Measurements from ENCODE around the gene GNPDA1. TPM values are rescaled to one million over a fixed set of nuclear protein-coding genes. Genes with fewer than 3 reads are reported as not detected.

The GNPDA1 gene
- total and polyA plus RNA-seq, 2 of the 8 experiments (the other 6 are each of a cell fraction or from before 2014, with no cell fraction given) = 33.0 to 94.3 TPM

DNA sequence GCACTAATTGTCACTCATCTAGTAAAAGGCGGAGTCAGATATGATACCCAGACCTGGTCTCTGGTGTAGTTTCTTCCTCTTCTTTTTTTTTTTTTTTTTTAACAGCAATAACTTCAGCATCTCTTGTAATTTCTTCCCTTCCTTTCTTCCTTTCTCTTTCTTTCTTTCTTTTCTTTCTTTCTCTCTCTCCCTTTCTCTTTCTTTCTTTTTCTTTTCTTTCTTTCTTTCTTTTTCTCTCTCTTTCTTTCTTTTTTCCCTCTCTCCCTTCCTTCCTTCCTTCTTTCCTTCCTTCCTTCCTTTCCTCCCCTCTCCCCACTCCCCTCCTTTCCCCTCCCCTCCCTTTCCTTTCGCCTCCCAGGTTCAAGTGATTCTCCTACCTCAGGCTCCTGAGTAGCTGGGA is 25.9 kb upstream of the GNPDA1 start:
- H4K8ac ChIP-seq (ENCODE audit: extremely low read depth, insufficient read depth, low read length) = no peak overlapping the region
- H2BK120ac ChIP-seq (replicated peaks; ENCODE audit: low read depth, low read length) = no peak overlapping the region
- H3K9ac ChIP-seq (replicated peaks in 1 of 4; ENCODE audit: extremely low read depth in 1 of 4, low read depth in 3 of 4, low read length in 3 of 4) = no peak overlapping the region
- no peak overlapping the region for H3K4me3 ChIP-seq (ENCODE audit: extremely low read depth in 1 of 4, insufficient read depth in 2 of 4, low read depth in 3 of 4, low read length in 4 of 4)
- no peaks in the 10 kb centered on the region for H3K9me3 ChIP-seq (ENCODE audit: insufficient read depth in 2 of 2, low read depth in 1 of 2, low read length in 1 of 2)
- ChIA-PET CTCF (ENCODE audit: partially characterized antibody) (no interaction called here), POLR2A (ENCODE audit: partially characterized antibody) (no interaction called here)
- no peak for DNase-seq (ENCODE audit: low read depth in 1 of 2, low spot score in 2 of 2)
- no peak overlapping the region for H2BK20ac ChIP-seq (ENCODE audit: low read length)
- WGBS, 2 experiments (ENCODE audit: extremely low coverage in 1 of 2, insufficient coverage in 1 of 2, insufficient read length in 1 of 2, insufficient replicate concordance in 2 of 2, low coverage in 1 of 2, low lambda C conversion rate in 2 of 2, missing lambda C conversion rate in 1 of 2) = 64% methylated on average over 2 of the region's 2 CpGs; no CpG with 5 or more reads in 1 of the 2 experiments
- no peak overlapping the region for H3K56ac ChIP-seq (replicated peaks; ENCODE audit: insufficient read length, low read depth, low read length)
- H4K20me1 ChIP-seq (replicated peaks in 1 of 2; ENCODE audit: control insufficient read depth in 1 of 2, insufficient read depth in 2 of 2, low read length in 2 of 2) = no peaks in the 10 kb centered on the region
- H3K4me1 ChIP-seq (replicated peaks in 1 of 4; ENCODE audit: control insufficient read depth in 3 of 4, insufficient read depth in 4 of 4, low read length in 3 of 4) = no peaks in the 10 kb centered on the region
- H3K18ac ChIP-seq (ENCODE audit: extremely low read depth, low read length) = no peak overlapping the region
- H2AFZ ChIP-seq (ENCODE audit: low read length) = no peak overlapping the region
- H2AK5ac ChIP-seq (ENCODE audit: low read depth, low read length) = no peak overlapping the region
- H3K79me2 ChIP-seq (ENCODE audit: control insufficient read depth in 1 of 2, insufficient read depth in 2 of 2, low read length in 2 of 2) = no peaks in the 10 kb centered on the region
- no peak overlapping the region for H3K14ac ChIP-seq (ENCODE audit: insufficient read length)
- no peaks in the 10 kb centered on the region for H3K79me1 ChIP-seq (ENCODE audit: low read depth, low read length)
- H4K5ac ChIP-seq (ENCODE audit: insufficient read length, low read depth, low read length) = no peak overlapping the region
- no peak overlapping the region for H4K91ac ChIP-seq (replicated peaks; ENCODE audit: insufficient read length, low read length)
- TF ChIP-seq MAFK (IDR thresholded peaks at IDR 0.05; ENCODE audit: low read depth, low read length) (no peak), KDM5A (IDR thresholded peaks at IDR 0.05; ENCODE audit: low read length) (no peak), POU5F1 (IDR thresholded peaks at IDR 0.05; ENCODE audit: low read depth, low read length) (no peak)
- no peak overlapping the region for H3K4me2 ChIP-seq (ENCODE audit: insufficient read depth in 1 of 2, low read depth in 2 of 2, low read length in 2 of 2)
- H3K27ac ChIP-seq (ENCODE audit: low read depth, low read length) = no peak overlapping the region
- H3K36me3 ChIP-seq (ENCODE audit: control insufficient read depth in 2 of 4, insufficient read depth in 4 of 4, low read length in 3 of 4) = no peaks in the 10 kb centered on the region
- no peaks in the 10 kb centered on the region for H3K27me3 ChIP-seq (replicated peaks in 1 of 4; ENCODE audit: control insufficient read depth in 3 of 4, extremely low read depth in 1 of 4, insufficient read depth in 3 of 4, low read length in 3 of 4)
- no peak overlapping the region for H2BK12ac ChIP-seq (ENCODE audit: low read depth, low read length)
- no peak overlapping the region for H3K23ac ChIP-seq (ENCODE audit: insufficient read length)
- no peak overlapping the region for H2BK15ac ChIP-seq (ENCODE audit: low read length)
- no peak for FAIRE-seq
- no peak overlapping the region for H3K4ac ChIP-seq (replicated peaks; ENCODE audit: insufficient read length, low read depth, low read length)
- no peak overlapping the region for H2BK5ac ChIP-seq (ENCODE audit: low read depth, low read length)
- H3K23me2 ChIP-seq (ENCODE audit: low read depth, low read length) = no peaks in the 10 kb centered on the region

Data from H1 (cell line).